DOHH2 (cell line): ENCODE measurements around the gene HORMAD1.
"Not testable (repeated sequence)": the region's sequence is repeated elsewhere in the genome, so short reads cannot be mapped to it uniquely, and the experiment has no call there.

Source experiments
- EZH2phosphoT487 ChIP-seq: fragments of 200-600 bp; sonication (generic); IDR thresholded peaks from 2 replicates; pipeline ENCODE4 v1.6.1; 2017; ENCODE audit warnings: borderline replicate concordance, mild to moderate bottlenecking, antibody characterized with exemption, low read length, moderate library complexity, mixed read lengths
- TF ChIP-seq, protein P1 (sequence below): fragments of 200-600 bp; sonication (generic); IDR thresholded peaks from one replicate; pipeline ENCODE4 v1.5.1; 2014; ENCODE audit warnings: antibody characterized with exemption, mild to moderate bottlenecking, low read depth, low read length; ENCODE audit not compliant: poor library complexity, severe bottlenecking

DNA sequence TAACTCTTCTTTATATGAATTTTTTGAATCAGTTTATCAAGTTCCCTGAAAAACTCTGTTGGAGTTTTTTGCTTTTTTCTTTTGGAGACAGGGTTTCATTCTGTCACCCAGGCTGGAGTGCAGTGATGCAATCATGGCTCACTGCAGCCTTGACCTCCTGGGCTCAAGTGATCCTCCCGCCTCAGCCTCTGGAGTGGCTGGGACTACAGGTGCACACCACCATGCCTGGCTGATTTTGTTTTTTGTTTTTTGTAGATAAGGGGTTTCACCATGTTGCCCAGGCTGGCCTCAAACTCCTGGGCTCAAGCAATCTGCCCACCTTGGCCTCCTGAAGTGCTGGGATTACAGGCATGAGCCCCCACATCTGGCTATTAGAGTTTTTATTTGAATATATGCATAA lies 47.0 kb upstream of the HORMAD1 start:
- TF ChIP-seq, protein P1, sequence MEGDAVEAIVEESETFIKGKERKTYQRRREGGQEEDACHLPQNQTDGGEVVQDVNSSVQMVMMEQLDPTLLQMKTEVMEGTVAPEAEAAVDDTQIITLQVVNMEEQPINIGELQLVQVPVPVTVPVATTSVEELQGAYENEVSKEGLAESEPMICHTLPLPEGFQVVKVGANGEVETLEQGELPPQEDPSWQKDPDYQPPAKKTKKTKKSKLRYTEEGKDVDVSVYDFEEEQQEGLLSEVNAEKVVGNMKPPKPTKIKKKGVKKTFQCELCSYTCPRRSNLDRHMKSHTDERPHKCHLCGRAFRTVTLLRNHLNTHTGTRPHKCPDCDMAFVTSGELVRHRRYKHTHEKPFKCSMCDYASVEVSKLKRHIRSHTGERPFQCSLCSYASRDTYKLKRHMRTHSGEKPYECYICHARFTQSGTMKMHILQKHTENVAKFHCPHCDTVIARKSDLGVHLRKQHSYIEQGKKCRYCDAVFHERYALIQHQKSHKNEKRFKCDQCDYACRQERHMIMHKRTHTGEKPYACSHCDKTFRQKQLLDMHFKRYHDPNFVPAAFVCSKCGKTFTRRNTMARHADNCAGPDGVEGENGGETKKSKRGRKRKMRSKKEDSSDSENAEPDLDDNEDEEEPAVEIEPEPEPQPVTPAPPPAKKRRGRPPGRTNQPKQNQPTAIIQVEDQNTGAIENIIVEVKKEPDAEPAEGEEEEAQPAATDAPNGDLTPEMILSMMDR: not testable (repeated sequence)
- not testable (repeated sequence) for TF ChIP-seq EZH2phosphoT487
